K562 (cell line): Measurements from ENCODE around the gene ACOX2. TPM values are rescaled to one million over a fixed set of nuclear protein-coding genes. Genes with fewer than 3 reads are reported as not detected.
A peak's percentile ranks its signal among the peaks of the same experiment; 100 is the strongest.

Source experiments
- CBFA2T2 ChIP-seq: fragments of 450-650 bp; conservative IDR thresholded peaks from 2 replicates; pipeline ENCODE4 v1.6.1; 2017; ENCODE audit warnings: mild to moderate bottlenecking
- ESRRA ChIP-seq: fragments of 450-650 bp; IDR thresholded peaks from 2 replicates; pipeline ENCODE4 v1.6.1; 2014; ENCODE audit warnings: low read depth, mild to moderate bottlenecking, moderate library complexity, borderline replicate concordance
- ILK ChIP-seq: fragments of 450-650 bp; IDR thresholded peaks from 2 replicates; pipeline ENCODE4 v1.6.1; 2016; ENCODE audit warnings: missing genetic modification characterization, low read depth, mild to moderate bottlenecking, missing compliant biosample characterization, moderate library complexity, borderline replicate concordance
- PBX2 ChIP-seq, 2 experiments: IDR thresholded peaks in 1 of 2; conservative IDR thresholded peaks in 1 of 2; 2 replicates each; pipeline ENCODE4 v1.6.1; 2016; ENCODE audit warnings: low read depth in 2 of 2, mild to moderate bottlenecking in 1 of 2, missing compliant biosample characterization in 1 of 2, missing genetic modification characterization in 1 of 2, moderate library complexity in 1 of 2
- RAD21 ChIP-seq, 2 experiments: fragments of 250-450 bp in 1 of 2; fragments of 450-650 bp in 1 of 2; sonication (Bioruptor Pico) in 1 of 2; formaldehyde crosslinking in 1 of 2; IDR thresholded peaks in 1 of 2; conservative IDR thresholded peaks in 1 of 2; 2 replicates each; pipeline versions ENCODE4 v1.4.0 to v1.8.0; 2020 to 2022; ENCODE audit warnings: mild to moderate bottlenecking in 2 of 2, moderate library complexity in 1 of 2
- REST ChIP-seq, 2 experiments: fragments of 450-650 bp; formaldehyde crosslinking in 1 of 2; IDR thresholded peaks; 2 replicates each; pipeline versions ENCODE4 v1.4.0 to v1.6.1; 2014 to 2020; ENCODE audit warnings: mild to moderate bottlenecking in 2 of 2, borderline replicate concordance in 1 of 2, low read depth in 1 of 2
- SMC3 ChIP-seq: conservative IDR thresholded peaks from 2 replicates; pipeline ENCODE4 v1.6.1; 2011; ENCODE audit warnings: low read depth, low read length, improper control_type of control experiment; ENCODE audit not compliant: insufficient read depth
- SNAPC5 ChIP-seq: fragments of 250-450 bp; sonication (Bioruptor Pico); IDR thresholded peaks from 2 replicates; pipeline ENCODE4 v1.8.0; 2021; ENCODE audit warnings: moderate library complexity, mild to moderate bottlenecking, inconsistent platforms
- TAF9B ChIP-seq: fragments of 450-650 bp; IDR thresholded peaks from 2 replicates; pipeline ENCODE4 v1.6.1; 2018; ENCODE audit warnings: mild to moderate bottlenecking; ENCODE audit not compliant: partially characterized antibody
- TCF3 ChIP-seq: sonication (generic); formaldehyde crosslinking; IDR thresholded peaks from 2 replicates; pipeline ENCODE4 v1.4.0; 2020; ENCODE audit warnings: mild to moderate bottlenecking, missing genetic modification reagents
- TCF7 ChIP-seq: sonication (generic); IDR thresholded peaks from 2 replicates; pipeline ENCODE4 v1.6.1; 2016; ENCODE audit warnings: antibody characterized with exemption, borderline replicate concordance
- ZNF133 ChIP-seq: fragments of 250-450 bp; sonication (Bioruptor Pico); IDR thresholded peaks from 2 replicates; pipeline ENCODE4 v1.4.0; 2020; ENCODE audit warnings: mild to moderate bottlenecking
- ZNF507 ChIP-seq: conservative IDR thresholded peaks from 2 replicates; pipeline ENCODE4 v1.6.1; 2017; ENCODE audit warnings: missing genetic modification characterization, missing compliant biosample characterization
- polyA plus RNA-seq, 8 experiments: library from polyadenylated mRNA; depleted of rRNA in 4 of 8; stranded (reverse) in 5 of 8; unstranded in 3 of 8; fragments of >200 nt; fragmentation: Nextera tagmentation in 2 of 8; fragmentation: Illumina TruSeq in 1 of 8; extraction: Ambion mirVana in 2 of 8; extraction: Trizol in 1 of 8; gene quantifications; 2 replicates each; pipeline versions ENCODE4 v1.2.1 to v1.2.3, GENCODE V29; 2011 to 2014; ENCODE audit warnings: inconsistent platforms in 1 of 8, missing spikeins in 1 of 8
- total RNA-seq, 7 experiments: library from RNA; depleted of rRNA in 6 of 7; stranded (reverse); fragments of >200 nt in 6 of 7; fragmentation: Illumina TruSeq in 2 of 7; extraction: Trizol in 2 of 7; gene quantifications; 2 replicates each; pipeline versions ENCODE4 v1.2.1 to v1.2.3, GENCODE V29; 2011 to 2021; ENCODE audit warnings: low replicate concordance in 1 of 7

The ACOX2 gene
- total and polyA plus RNA-seq, 9 of the 15 experiments (the other 6 are each of a cell fraction or from before 2014, with no cell fraction given), result 0.15 TPM; not detected in 8

GRCh38 chr3:58463181-58463941, 73.6 kb downstream of the ACOX2 start (continued):
- TF ChIP-seq ILK (tag), result no peak
- TF ChIP-seq CBFA2T2, result no peak
- no peak for TF ChIP-seq SNAPC5 (CRISPR knock-in tag)
- TF ChIP-seq ZNF507 (tag), result no peak
- TF ChIP-seq TAF9B, result no peak
- TF ChIP-seq SMC3, result 0 out of 2 replicates have a peak, but pooled peaks have one; percentile 29
- TF ChIP-seq TCF3 (CRISPR knock-in tag), result no peak
- TF ChIP-seq ZNF133 (CRISPR knock-in tag), result no peak
- peak; percentile 58 for TF ChIP-seq PBX2 (CRISPR knock-in tag; IDR thresholded peaks at IDR 0.05; ENCODE audit: low read depth)
- peak; percentile 65 for TF ChIP-seq PBX2 (tag; conservative IDR thresholded peaks at IDR 0.05; ENCODE audit: low read depth)
- TF ChIP-seq ESRRA, result no peak
- TF ChIP-seq TCF7, result no peak
- TF ChIP-seq RAD21 (CRISPR knock-in tag; conservative IDR thresholded peaks at IDR 0.05 in 1 of 2, IDR thresholded peaks at IDR 0.05 in 1 of 2), result peak; percentile 59 to 68
- TF ChIP-seq REST (IDR thresholded peaks at IDR 0.05; ENCODE audit: borderline replicate concordance), result peak; percentile 56; the same call in 1 of the 2 replicates
- TF ChIP-seq REST (CRISPR knock-in tag; IDR thresholded peaks at IDR 0.05; ENCODE audit: low read depth), result no peak
